Measurements from ENCODE around the gene MKRN2OS.

Gene MKRN2OS

DNA sequence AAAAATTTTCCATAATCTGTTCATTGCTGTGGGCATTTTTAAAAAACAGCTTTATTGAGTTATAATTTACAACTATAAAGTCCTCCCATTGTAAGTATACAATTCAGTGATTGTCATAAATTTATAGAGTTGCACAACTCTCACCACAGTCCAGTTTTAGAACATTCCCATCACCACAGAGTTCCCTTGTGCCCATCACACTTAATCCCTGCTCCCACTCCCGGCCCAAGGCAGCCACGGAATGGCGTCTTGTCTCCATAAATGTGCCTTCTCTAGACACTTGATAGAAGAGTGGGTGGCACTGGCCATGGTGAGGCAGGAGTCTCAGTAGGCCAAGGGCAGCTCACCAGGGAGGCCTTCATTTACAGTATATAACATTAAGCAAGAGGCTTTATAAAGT, 54.8 kb downstream of the MKRN2OS start:
- ChIA-PET CTCF (no interaction called here), POLR2A (no interaction called here)
- DNase-seq (ENCODE audit: extremely low spot score) = no peak
- TF ChIP-seq, protein P1, sequence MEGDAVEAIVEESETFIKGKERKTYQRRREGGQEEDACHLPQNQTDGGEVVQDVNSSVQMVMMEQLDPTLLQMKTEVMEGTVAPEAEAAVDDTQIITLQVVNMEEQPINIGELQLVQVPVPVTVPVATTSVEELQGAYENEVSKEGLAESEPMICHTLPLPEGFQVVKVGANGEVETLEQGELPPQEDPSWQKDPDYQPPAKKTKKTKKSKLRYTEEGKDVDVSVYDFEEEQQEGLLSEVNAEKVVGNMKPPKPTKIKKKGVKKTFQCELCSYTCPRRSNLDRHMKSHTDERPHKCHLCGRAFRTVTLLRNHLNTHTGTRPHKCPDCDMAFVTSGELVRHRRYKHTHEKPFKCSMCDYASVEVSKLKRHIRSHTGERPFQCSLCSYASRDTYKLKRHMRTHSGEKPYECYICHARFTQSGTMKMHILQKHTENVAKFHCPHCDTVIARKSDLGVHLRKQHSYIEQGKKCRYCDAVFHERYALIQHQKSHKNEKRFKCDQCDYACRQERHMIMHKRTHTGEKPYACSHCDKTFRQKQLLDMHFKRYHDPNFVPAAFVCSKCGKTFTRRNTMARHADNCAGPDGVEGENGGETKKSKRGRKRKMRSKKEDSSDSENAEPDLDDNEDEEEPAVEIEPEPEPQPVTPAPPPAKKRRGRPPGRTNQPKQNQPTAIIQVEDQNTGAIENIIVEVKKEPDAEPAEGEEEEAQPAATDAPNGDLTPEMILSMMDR (IDR thresholded peaks at IDR 0.05; ENCODE audit: control extremely low read depth, extremely low read depth, low read depth, missing control alignments) = no peak

DNA sequence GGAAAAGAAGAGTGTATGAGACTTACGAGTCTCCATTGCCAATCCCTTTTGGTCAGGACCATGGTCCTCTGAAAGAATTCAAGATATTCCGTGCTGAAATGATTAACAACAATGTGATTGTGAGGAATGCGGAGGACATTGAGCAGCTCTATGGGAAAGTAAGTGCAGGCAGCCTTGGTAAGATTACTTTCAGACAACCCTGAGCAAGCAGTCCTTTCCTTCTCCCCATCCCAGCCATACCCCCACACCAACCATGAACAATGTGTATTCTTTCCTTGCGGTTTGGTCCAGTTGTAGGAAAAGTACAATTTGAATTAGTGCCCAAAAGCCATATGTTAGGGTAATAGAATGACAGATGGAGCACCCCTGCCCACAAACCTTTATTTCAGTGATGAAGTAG, 55.5 kb downstream of the MKRN2OS start:
- no peak for DNase-seq (ENCODE audit: extremely low spot score)
- CTCF ChIA-PET = no interaction called here
- TF ChIP-seq, protein P1 (IDR thresholded peaks at IDR 0.05; ENCODE audit: control extremely low read depth, extremely low read depth, low read depth, missing control alignments) = no peak
- POLR2A ChIA-PET = no interaction called here
